ENCODE data around the gene GET3. TPM values are rescaled to one million over a fixed set of nuclear protein-coding genes. Genes with fewer than 3 reads are reported as not detected.
A peak's percentile ranks its signal among the peaks of the same experiment; 100 is the strongest.

The GET3 gene
- total and polyA plus RNA-seq, 2 donors (not counting 3 experiments of a cell fraction or from before 2014, with no cell fraction given) = 74.8 to 197 TPM

- Histone ChIP-seq H3K36me3 (ENCODE audit: control insufficient read depth in 2 of 2, extremely low read depth in 1 of 2, insufficient read depth in 2 of 2, low read length in 2 of 2) (no peaks in the 10 kb centered on the region), H3K4me3 (replicated peaks in 1 of 3; ENCODE audit: insufficient read depth in 1 of 3, low read depth in 1 of 3, low read length in 3 of 3) (peak overlapping the region in 2 of 3 experiments; percentile 34 to 44), H3K9me3 (replicated peaks; ENCODE audit: control insufficient read depth, insufficient read depth, low read length) (no peaks in the 10 kb centered on the region), H3K4me2 (ENCODE audit: insufficient read depth, low read length) (no peak overlapping the region), H2AFZ (ENCODE audit: low read depth, low read length) (no peak overlapping the region), H3K9me1 (replicated peaks; ENCODE audit: control insufficient read depth, extremely low read depth, insufficient read depth, low read length) (no peaks in the 10 kb centered on the region), H3K79me2 (ENCODE audit: control insufficient read depth, insufficient read depth, low read length) (no peaks in the 10 kb centered on the region), H3K27ac (ENCODE audit: insufficient read depth, low read depth, low read length) (no peak overlapping the region), H3K27me3 (ENCODE audit: control insufficient read depth in 2 of 2, insufficient read depth in 2 of 2, low read length in 2 of 2) (no peaks in the 10 kb centered on the region), H3K9ac (replicated peaks; ENCODE audit: extremely low read depth, insufficient read depth, low read length) (no peak overlapping the region), H3K4me1 (ENCODE audit: control insufficient read depth, extremely low read depth, insufficient read depth, low read length) (no peaks in the 10 kb centered on the region), H4K20me1 (replicated peaks; ENCODE audit: control insufficient read depth, extremely low read depth, insufficient read depth, low read length) (no peaks in the 10 kb centered on the region)
- DNase-seq (ENCODE audit: low read depth, low spot score) (peak; percentile 88), FAIRE-seq (no peak)
- no TSS peak for BruUV-seq (replicated peaks)
- intact Hi-C loops (cut with micrococcal nuclease) = loop anchor here (1.0 kb wide), 2 partner anchors 30 to 81 kb away; no protein-coding TSS in a partner anchor
- TF ChIP-seq CTCF (IDR thresholded peaks at IDR 0.05; ENCODE audit: extremely low read depth in 1 of 2, insufficient read depth in 1 of 2, low read depth in 1 of 2, low read length in 2 of 2) (peak; percentile 32 to 95), JUN (IDR thresholded peaks at IDR 0.05; ENCODE audit: borderline replicate concordance, insufficient read depth, insufficient read length, low read depth) (no peak), GATA2 (IDR thresholded peaks at IDR 0.05; ENCODE audit: insufficient read depth, insufficient read length, low read depth, low read length) (no peak), MAX (IDR thresholded peaks at IDR 0.05; ENCODE audit: insufficient read depth, insufficient read length) (no peak)
- ChIA-PET POLR2A (interaction anchor here (0.5 to 1.2 kb wide), 4 partner anchors 10 to 32 kb away, joined by 4 to 13 read pairs (median 4); partner anchors contain the start of gene JUNB), CTCF (interaction anchor here (0.6 to 12.6 kb wide), 27 partner anchors 9 to 116 kb away, joined by 3 to 524 read pairs (median 6); partner anchors contain the start of genes BEST2, DNASE2, FBXW9 and GET3)
- dilution Hi-C loops (cut with MboI; ENCODE audit: extremely low pct_ligation_motif_present, low sequenced_read_pairs) = no loop called here
Measured at GRCh38 chr19:12766051-12766521, 28.8 kb downstream of the GET3 start.

DNA sequence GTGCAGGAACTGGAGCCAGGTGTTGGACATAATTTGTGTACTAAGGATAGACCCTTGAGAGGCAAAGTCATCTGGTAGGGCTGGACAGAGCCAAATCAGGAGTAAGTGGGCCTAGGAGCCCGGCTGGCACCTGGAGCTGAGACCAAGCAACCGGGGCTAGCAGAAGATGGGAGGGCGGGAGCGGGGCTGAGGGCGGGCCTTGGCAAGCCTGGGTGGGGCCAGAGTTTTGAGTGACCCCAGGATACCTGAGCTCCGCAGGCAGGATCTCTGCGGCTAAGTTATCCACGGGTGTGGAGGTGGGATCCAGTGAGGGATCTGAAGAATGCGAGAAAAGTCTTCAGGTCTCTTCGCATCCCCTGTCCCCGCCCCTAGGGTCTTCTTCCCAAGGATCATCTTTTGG lies 29.9 kb downstream of the GET3 start:
- Histone ChIP-seq H3K9ac (replicated peaks; ENCODE audit: extremely low read depth, insufficient read depth, low read length) (no peak overlapping the region), H4K20me1 (replicated peaks; ENCODE audit: control insufficient read depth, extremely low read depth, insufficient read depth, low read length) (no peaks in the 10 kb centered on the region), H3K36me3 (ENCODE audit: control insufficient read depth in 2 of 2, extremely low read depth in 1 of 2, insufficient read depth in 2 of 2, low read length in 2 of 2) (no peaks in the 10 kb centered on the region), H3K27me3 (ENCODE audit: control insufficient read depth in 2 of 2, insufficient read depth in 2 of 2, low read length in 2 of 2) (no peaks in the 10 kb centered on the region), H3K79me2 (ENCODE audit: control insufficient read depth, insufficient read depth, low read length) (no peaks in the 10 kb centered on the region), H3K27ac (ENCODE audit: insufficient read depth, low read depth, low read length) (no peak overlapping the region), H3K4me3 (replicated peaks in 1 of 3; ENCODE audit: insufficient read depth in 1 of 3, low read depth in 1 of 3, low read length in 3 of 3) (no peak overlapping the region), H3K9me1 (replicated peaks; ENCODE audit: control insufficient read depth, extremely low read depth, insufficient read depth, low read length) (no peaks in the 10 kb centered on the region), H3K4me2 (ENCODE audit: insufficient read depth, low read length) (no peak overlapping the region), H3K4me1 (ENCODE audit: control insufficient read depth, extremely low read depth, insufficient read depth, low read length) (no peaks in the 10 kb centered on the region), H3K9me3 (replicated peaks; ENCODE audit: control insufficient read depth, insufficient read depth, low read length) (no peaks in the 10 kb centered on the region), H2AFZ (ENCODE audit: low read depth, low read length) (no peak overlapping the region)
- ChIA-PET POLR2A (no interaction called here), CTCF (interaction anchor here (1.8 to 12.6 kb wide), 4 partner anchors 10 to 81 kb away, joined by 8 to 524 read pairs (median 258); partner anchors contain the start of genes BEST2, JUNB, PRDX2 and THSD8)
- FAIRE-seq (no peak), DNase-seq (ENCODE audit: low read depth, low spot score) (no peak)
- intact Hi-C loops (cut with micrococcal nuclease) (no loop called here), dilution Hi-C loops (cut with MboI; ENCODE audit: extremely low pct_ligation_motif_present, low sequenced_read_pairs) (no loop called here)
- no peak for TF ChIP-seq POLR2A (IDR thresholded peaks at IDR 0.05; ENCODE audit: low read depth, low read length)
- TF ChIP-seq MYC (IDR thresholded peaks at IDR 0.05; ENCODE audit: low read depth, low read length) = no peak
- no peak for TF ChIP-seq FOS (IDR thresholded peaks at IDR 0.05; ENCODE audit: borderline replicate concordance, insufficient read depth, low read length)
- no peak for TF ChIP-seq GATA2 (IDR thresholded peaks at IDR 0.05; ENCODE audit: insufficient read depth, insufficient read length, low read depth, low read length)
- TF ChIP-seq JUN (IDR thresholded peaks at IDR 0.05; ENCODE audit: borderline replicate concordance, insufficient read depth, insufficient read length, low read depth) = no peak
- no peak for TF ChIP-seq EZH2 (IDR thresholded peaks at IDR 0.05; ENCODE audit: borderline replicate concordance, low read depth, low read length, severe bottlenecking)
- no peak for TF ChIP-seq MAX (IDR thresholded peaks at IDR 0.05; ENCODE audit: insufficient read depth, insufficient read length)
- no peak for TF ChIP-seq POLR2AphosphoS5 (IDR thresholded peaks at IDR 0.05; ENCODE audit: insufficient read depth, low read depth, low read length)
- TF ChIP-seq CTCF (IDR thresholded peaks at IDR 0.05; ENCODE audit: extremely low read depth in 1 of 2, insufficient read depth in 1 of 2, low read depth in 1 of 2, low read length in 2 of 2) = no peak
- no TSS peak for BruUV-seq (replicated peaks)

All from endothelial cell of umbilical vein (primary cell).